SKM-1 treated with dmso at 0.1 percent for 144 hours (cell line): ENCODE data around the gene TATDN3.
"Not testable (repeated sequence)": the region's sequence is repeated elsewhere in the genome, so short reads cannot be mapped to it uniquely, and the experiment has no call there.

ENCODE experiments used
- DNase-seq: peaks from one replicate; lab custom pipeline; 2025; ENCODE audit not compliant: unreplicated experiment; lab: John Stamatoyannopoulos, UW

TATDN3 gene

GRCh38 chr1:212827171-212827776, 35.6 kb downstream of the TATDN3 start:
- no peak for DNase-seq

- DNase-seq, result no peak
Measured at GRCh38 chr1:212827831-212828278, 36.2 kb downstream of the TATDN3 start.

- no peak for DNase-seq
Measured at GRCh38 chr1:212828395-212828794, 36.7 kb downstream of the TATDN3 start.

DNA sequence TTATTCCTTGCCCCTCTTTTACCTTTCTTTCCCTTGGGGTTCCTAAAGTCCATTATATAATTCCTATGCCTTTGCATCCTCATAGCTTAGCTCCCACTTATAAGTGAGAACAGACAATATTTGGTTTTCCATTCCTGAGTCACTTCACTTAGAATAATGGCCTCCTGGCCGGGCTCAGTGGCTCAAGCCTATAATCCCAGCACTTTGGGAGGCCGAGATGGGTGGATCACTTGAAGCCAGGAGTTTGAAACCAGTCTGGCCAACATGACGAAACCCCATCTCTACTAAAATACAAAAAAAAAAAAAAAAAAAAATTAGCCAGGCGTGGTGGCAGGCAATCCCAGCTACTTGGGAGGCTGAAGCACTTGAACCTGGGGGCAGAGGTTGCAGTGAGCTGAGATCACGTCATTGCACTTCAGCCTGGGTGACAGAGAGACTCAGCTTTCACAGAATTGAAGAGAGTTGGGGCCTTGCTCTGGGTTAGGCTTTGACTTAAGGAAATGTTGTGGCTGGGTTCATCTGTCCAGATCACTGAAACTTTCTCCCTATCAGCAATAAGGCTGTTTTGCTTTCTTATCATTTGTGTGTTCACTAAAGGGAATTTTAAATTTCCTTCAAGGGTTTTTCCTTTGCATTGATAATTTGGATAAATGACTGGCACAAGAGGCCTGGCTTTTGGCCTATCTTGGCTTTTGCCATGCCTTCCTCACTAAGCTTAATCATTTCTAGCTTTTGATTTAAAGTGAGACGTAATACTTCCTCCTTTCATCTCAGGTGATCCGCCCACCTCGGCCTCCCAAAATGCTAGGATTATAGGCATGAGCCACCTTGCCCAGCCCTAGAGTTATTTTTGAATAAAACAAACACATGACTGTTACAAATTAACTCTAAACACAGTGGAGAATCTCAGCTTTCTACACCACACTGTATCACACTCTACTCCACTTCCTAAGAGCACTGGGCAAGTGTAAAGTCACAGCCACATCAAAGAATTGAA, 41.8 kb downstream of the TATDN3 start:
- DNase-seq, result not testable (repeated sequence)

DNA sequence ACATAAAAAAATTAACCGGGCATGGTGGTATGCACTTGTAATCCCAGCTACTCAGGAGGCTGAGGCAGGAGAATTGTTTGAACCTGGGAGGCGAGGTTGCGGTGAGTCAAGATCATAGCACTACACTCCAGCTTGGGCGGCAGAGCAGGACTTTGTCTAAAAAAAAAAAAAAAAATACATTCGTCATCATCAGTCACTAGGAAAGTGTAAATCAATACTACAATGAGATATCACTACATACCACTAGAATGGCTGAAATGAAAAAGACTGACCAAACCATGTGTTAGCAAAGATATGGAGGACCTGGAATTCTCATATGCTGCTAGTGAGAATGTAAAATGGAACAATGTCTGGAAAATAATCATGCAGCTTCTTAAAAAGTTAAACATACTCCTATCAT, 46.5 kb downstream of the TATDN3 start:
- no peak for DNase-seq

DNA sequence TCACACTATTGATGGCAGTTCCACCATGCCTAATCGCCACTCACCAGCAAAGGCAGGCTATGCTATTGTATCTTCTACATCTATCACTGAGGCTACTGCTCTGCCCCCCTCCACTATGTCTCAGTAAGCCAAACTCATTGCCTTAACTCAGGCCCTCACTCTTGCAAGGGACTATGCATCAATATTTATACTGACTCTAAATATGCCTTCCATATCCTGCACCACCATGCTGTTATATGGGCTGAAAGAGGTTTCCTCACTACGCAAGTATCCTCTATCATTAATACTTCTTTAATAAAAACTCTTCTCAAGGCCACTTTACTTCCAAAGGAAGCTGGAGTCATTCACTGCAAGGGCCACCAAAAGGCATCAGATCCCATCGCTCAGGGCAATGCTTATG, 52.8 kb downstream of the TATDN3 start:
- DNase-seq, result not testable (repeated sequence)

GRCh38 chr1:212847549-212847948, 55.9 kb downstream of the TATDN3 start, which contains the start of gene SPATA45:
SPATA45 (minus strand) TSS chr1:212847649; CDS start chr1:212836149, 11,500 bp downstream.
- DNase-seq, result no peak

DNA sequence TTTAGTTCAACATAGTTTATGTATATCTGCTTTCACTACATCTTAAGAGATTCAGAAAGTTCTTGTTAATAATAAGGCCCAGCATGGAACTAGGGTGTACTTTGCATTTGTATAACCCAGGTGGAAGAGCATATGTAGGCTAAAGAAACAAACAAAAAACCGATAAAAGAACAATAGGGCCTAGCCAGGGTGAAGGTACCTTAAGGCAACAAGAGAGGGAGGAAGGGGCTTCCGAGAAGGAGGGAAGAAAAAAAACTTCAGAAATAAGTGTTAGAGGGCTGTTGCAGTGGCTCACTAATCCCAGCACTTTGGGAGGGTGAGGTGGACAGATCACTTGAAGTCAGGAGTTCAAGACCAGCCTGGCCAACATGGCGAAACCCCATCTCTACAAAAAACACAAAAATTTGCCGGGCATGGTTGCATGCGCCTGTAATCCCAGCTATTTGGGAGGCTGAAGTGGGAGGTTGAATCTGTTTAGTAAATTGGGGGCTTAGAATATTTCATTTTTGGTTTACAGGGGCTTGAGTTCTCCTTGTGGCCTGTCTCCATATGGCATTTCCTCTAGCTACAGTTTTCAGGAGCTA, 60.5 kb downstream of the TATDN3 start:
- no peak for DNase-seq

DNA sequence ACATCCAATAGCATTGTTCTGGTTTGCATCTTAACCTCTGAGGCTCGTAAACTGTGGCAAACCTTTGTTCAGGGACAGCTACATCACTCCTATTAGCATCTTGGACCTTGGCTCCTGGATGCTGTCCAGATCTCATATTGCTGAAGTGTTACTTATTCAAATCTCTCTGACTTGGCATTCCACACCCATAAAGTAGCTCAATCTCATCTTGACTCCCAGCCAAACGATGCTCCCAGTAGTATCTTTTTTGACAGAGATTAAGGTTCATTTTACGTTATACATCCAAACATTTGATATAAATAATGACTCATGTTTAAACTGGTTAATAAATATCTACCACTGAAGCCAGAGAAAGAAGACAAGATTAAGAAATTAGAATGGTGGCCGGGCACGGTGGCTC, 62.0 kb downstream of the TATDN3 start:
- DNase-seq, result no peak

- DNase-seq, result no peak
Measured at GRCh38 chr1:212856755-212857154, 65.1 kb downstream of the TATDN3 start.

DNA sequence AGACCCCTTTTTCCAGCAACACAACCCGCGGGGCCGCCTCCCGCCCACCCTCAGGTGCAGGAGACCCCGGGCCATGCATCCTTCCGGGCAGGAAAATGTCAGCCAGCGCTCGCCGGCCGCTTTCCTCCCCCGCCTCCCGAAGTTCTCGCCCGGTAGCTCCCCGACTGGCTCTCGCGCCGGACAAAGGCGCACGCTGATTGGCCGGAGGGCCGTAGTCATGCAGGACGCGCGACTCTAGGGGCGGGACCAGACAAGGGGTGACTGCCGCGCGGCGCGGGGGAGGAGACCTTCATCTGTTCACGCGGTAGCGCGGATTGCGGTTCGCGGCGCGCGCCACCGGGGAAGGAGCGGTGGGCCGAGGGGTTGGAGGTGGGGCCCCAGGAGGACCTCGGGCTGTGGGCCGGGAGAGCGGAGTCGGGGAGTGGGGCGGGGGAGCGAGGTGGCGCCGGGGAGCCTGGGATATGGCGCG, 66.3 kb downstream of the TATDN3 start, which contains the start of gene FLVCR1:
FLVCR1 (plus strand) TSS at position 284 of the 469 bp plus-strand sequence; CDS start at position 462, 178 bp downstream.
- DNase-seq, result peak; percentile 99

GRCh38 chr1:212858461-212859265, 67.0 kb downstream of the TATDN3 start:
- peak; percentile 40 for DNase-seq

GRCh38 chr1:212860713-212861581, 69.3 kb downstream of the TATDN3 start:
- DNase-seq, result no peak

GRCh38 chr1:212862111-212862690, 70.5 kb downstream of the TATDN3 start:
- DNase-seq, result peak; percentile 90

DNA sequence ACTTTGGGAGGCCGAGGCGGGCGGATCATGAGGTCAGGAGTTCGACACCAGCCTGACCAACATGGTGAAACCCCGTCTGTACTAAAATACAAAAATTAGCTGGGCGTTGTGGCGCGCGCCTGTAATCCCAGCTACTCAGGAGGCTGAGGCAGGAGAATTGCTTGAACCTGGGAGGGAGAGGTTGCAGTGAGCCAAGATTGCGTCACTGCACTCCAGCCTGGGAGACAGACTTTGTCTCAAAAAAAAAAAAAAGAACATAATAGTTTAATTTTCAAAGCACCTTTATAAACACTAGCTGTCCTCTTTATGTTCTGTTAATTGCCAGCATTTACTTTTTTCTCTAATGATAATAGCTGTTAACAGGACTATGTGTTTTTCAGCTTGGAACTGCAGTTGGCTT, 71.7 kb downstream of the TATDN3 start:
- DNase-seq, result not testable (repeated sequence)

DNA sequence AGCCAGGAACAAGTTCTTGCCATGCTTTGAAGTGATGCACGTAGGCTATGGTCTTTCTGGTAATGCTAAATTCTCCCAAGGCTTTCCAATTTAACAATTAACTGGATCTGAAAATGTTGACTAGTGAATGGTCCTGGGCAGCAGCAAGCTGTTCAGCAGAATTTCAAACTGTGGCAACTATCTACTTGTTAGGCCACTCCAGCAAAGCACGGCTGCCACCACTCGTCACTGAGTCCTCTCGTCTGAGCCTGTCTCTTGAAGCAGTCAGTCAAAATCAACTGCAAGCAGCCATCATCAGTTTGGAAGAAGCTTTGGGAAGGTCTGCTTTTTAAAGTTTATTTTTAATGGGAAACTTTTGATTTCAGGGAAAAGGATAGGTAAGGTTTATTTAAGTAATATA, 72.5 kb downstream of the TATDN3 start:
- no peak for DNase-seq
